GM10266 (cell line): Measurements from ENCODE around the gene CHDH.

Source experiments
- DNase-seq: peaks from one replicate; pipeline ENCODE4 v3.0.0; 2012; ENCODE audit errors: extremely low spot score
- CTCF ChIP-seq: IDR thresholded peaks from 2 replicates; pipeline ENCODE4 v1.5.1; 2012; ENCODE audit warnings: mild to moderate bottlenecking, low read depth; ENCODE audit not compliant: control insufficient read depth, insufficient read depth; ENCODE audit errors: missing control alignments

The CHDH gene

GRCh38 chr3:53802256-53802880, 43.9 kb downstream of the CHDH start:
- no peak for TF ChIP-seq CTCF
- DNase-seq, result no peak

DNA sequence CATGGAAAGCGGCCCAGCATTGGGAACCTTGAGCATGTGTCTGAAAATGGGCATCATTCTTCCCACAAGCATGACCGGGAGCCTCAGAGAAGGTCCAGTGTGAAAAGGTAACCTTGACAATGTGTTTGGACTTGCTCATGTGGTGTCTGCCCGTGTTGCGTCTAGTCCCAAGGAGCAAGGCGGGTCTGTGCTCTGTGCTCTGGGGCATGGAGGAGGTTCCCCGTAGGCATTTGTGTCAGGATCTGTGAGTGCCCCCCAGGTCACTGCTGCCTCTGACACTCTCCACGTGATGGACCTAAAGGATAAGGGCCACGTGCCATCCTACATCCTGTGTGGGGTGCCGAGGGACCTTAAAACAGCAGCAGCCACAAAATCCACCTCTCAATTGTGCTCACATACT, 44.9 kb downstream of the CHDH start:
- TF ChIP-seq CTCF, result no peak

GRCh38 chr3:53800041-53800906, 45.9 kb downstream of the CHDH start:
- no peak for TF ChIP-seq CTCF
- no peak for DNase-seq

More for the DNA sequence above, 44.9 kb downstream of the CHDH start:
- no peak for DNase-seq

DNA sequence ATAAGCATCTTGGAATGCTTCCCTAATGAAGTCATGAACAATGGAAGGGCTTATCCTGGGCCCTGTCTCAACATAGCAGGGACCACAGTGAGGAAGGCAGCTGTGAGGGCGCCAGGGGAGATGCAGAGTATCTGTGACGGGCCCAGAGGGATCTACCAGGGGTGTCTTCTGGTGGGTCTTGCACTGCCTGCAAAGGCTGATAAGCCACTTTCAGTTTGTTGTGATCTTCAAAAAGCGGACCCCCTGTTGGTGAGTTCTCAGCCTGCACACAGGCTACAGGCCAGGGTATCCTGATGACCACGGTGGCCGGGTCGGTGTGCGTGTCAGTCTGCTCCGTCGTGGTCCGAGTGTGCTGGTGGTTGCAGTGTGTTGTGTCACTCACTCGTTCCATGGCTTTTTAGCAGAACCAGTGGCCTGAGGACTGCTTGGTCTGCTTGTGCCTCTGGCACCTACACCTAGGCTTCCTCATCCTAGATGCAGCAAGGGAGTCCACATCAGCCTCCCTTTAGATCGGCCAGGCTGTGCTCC, 46.8 kb downstream of the CHDH start:
- DNase-seq, result no peak
- no peak for TF ChIP-seq CTCF

DNA sequence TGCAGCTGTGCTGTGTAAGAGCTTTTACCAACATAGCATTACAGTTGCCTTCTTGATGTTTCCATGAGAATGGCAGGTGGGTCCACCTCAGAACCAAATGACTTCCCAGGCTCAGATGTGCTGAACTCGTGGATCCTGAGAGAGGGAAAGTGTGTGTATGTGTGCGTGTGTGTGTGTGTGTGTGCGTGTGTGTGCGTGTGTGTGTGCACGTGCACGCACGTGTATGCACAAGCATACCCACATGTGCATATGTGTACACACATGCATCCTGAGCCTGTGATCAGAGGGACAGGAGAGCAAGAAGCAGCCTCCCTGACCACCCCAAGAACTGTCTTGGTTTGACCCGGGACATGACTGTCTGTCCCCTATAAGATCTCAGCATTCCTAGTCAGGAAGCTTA, 48.1 kb downstream of the CHDH start:
- TF ChIP-seq CTCF, result no peak
- DNase-seq, result no peak

GRCh38 chr3:53795789-53796560, 50.2 kb downstream of the CHDH start:
- no peak for DNase-seq
- no peak for TF ChIP-seq CTCF
